ENCODE results near the gene VCAN. TPM values are rescaled to one million over a fixed set of nuclear protein-coding genes. Genes with fewer than 3 reads are reported as not detected.

Gene VCAN
- total and polyA plus RNA-seq, 8 donors: 1.5 to 184 (median 12.7) TPM

- Histone ChIP-seq H3K9me3 (no peaks in the 10 kb centered on the region), H3K4me1 (no peaks in the 10 kb centered on the region), H3K27ac (no peak overlapping the region), H3K36me3 (no peaks in the 10 kb centered on the region), H3K4me3 (no peak overlapping the region), H3K27me3 (no peaks in the 10 kb centered on the region)
- TF ChIP-seq, protein P1, sequence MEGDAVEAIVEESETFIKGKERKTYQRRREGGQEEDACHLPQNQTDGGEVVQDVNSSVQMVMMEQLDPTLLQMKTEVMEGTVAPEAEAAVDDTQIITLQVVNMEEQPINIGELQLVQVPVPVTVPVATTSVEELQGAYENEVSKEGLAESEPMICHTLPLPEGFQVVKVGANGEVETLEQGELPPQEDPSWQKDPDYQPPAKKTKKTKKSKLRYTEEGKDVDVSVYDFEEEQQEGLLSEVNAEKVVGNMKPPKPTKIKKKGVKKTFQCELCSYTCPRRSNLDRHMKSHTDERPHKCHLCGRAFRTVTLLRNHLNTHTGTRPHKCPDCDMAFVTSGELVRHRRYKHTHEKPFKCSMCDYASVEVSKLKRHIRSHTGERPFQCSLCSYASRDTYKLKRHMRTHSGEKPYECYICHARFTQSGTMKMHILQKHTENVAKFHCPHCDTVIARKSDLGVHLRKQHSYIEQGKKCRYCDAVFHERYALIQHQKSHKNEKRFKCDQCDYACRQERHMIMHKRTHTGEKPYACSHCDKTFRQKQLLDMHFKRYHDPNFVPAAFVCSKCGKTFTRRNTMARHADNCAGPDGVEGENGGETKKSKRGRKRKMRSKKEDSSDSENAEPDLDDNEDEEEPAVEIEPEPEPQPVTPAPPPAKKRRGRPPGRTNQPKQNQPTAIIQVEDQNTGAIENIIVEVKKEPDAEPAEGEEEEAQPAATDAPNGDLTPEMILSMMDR (IDR thresholded peaks at IDR 0.05): no peak
- TF ChIP-seq POLR2A (IDR thresholded peaks at IDR 0.05): no peak
- no peak for TF ChIP-seq POLR2AphosphoS5 (IDR thresholded peaks at IDR 0.05)
- no peak for TF ChIP-seq EP300 (IDR thresholded peaks at IDR 0.05)
- peak in 1 of 2 donors; percentile 28 for DNase-seq
- intact Hi-C loops (cut with DNase I; ENCODE audit: low total_unique reads): no loop called here
- 51 to 86% (median 82%) methylated on average over 1 of the region's 1 CpG for WGBS, 5 donors
These were observed 45.6 kb downstream of the VCAN start for GRCh38 chr5:83517072-83517687.

DNA sequence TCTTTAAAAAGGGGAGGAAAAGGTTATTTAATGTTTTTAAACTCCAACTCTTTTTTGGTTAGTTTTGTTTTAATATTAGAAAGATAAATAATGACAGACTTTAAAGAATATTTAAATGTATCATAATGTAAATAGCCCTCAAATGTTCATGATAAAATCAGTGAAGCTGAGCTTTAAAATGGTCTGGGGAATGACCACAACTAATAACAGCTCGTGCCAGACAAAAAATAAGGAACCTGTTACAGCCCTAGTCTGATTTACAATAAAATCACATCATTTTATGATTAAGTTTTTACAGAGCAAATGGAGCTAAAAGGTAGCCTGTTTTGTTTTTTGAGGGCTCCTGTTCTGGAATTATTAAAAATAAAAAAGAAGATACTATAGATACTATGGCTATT, 46.1 kb downstream of the VCAN start:
- no peak overlapping the region for H3K4me3 ChIP-seq
- no peaks in the 10 kb centered on the region for H3K36me3 ChIP-seq
- no peak for DNase-seq
- intact Hi-C loops (cut with DNase I; ENCODE audit: low total_unique reads): no loop called here
- H3K4me1 ChIP-seq: no peaks in the 10 kb centered on the region
- H3K9me3 ChIP-seq: no peaks in the 10 kb centered on the region
- no peak overlapping the region for H3K27ac ChIP-seq
- H3K27me3 ChIP-seq: no peaks in the 10 kb centered on the region
- 68 to 81% (median 76%) methylated on average over 1 of the region's 1 CpG for WGBS, 5 donors
- TF ChIP-seq POLR2AphosphoS5 (IDR thresholded peaks at IDR 0.05): no peak

- Histone ChIP-seq H3K4me3 (no peak overlapping the region), H3K27ac (no peak overlapping the region), H3K36me3 (no peaks in the 10 kb centered on the region), H3K9me3 (no peaks in the 10 kb centered on the region), H3K27me3 (no peaks in the 10 kb centered on the region), H3K4me1 (no peaks in the 10 kb centered on the region)
- TF ChIP-seq EP300 (IDR thresholded peaks at IDR 0.05) (no peak), POLR2AphosphoS5 (IDR thresholded peaks at IDR 0.05) (no peak), POLR2A (IDR thresholded peaks at IDR 0.05) (no peak)
- TF ChIP-seq, protein P1 (IDR thresholded peaks at IDR 0.05): no peak
- no peak for DNase-seq
- WGBS, 5 donors: 40 to 57% (median 48%) methylated on average over 3 of the region's 3 CpGs
- intact Hi-C loops (cut with DNase I; ENCODE audit: low total_unique reads): no loop called here
These were observed 46.9 kb downstream of the VCAN start for GRCh38 chr5:83518319-83519061.

GRCh38 chr5:83522446-83522845, 50.9 kb downstream of the VCAN start:
- Histone ChIP-seq H3K4me3 (no peak overlapping the region), H3K27ac (no peak overlapping the region), H3K4me1 (no peaks in the 10 kb centered on the region), H3K36me3 (no peaks in the 10 kb centered on the region), H3K9me3 (no peaks in the 10 kb centered on the region), H3K27me3 (no peaks in the 10 kb centered on the region)
- WGBS, 5 donors: 70 to 87% (median 78%) methylated on average over 2 of the region's 2 CpGs
- no peak for DNase-seq
- TF ChIP-seq POLR2AphosphoS5 (IDR thresholded peaks at IDR 0.05): no peak
- TF ChIP-seq EP300 (IDR thresholded peaks at IDR 0.05): no peak
- TF ChIP-seq, protein P1 (IDR thresholded peaks at IDR 0.05): no peak
- TF ChIP-seq POLR2A (IDR thresholded peaks at IDR 0.05): no peak
- intact Hi-C loops (cut with DNase I; ENCODE audit: low total_unique reads): no loop called here

GRCh38 chr5:83523929-83524328, 52.4 kb downstream of the VCAN start:
- Histone ChIP-seq H3K4me3 (no peak overlapping the region), H3K36me3 (no peaks in the 10 kb centered on the region), H3K27ac (no peak overlapping the region), H3K4me1 (no peaks in the 10 kb centered on the region), H3K9me3 (no peaks in the 10 kb centered on the region), H3K27me3 (no peaks in the 10 kb centered on the region)
- DNase-seq: no peak
- TF ChIP-seq, protein P1 (IDR thresholded peaks at IDR 0.05): no peak
- TF ChIP-seq POLR2AphosphoS5 (IDR thresholded peaks at IDR 0.05): no peak
- TF ChIP-seq POLR2A (IDR thresholded peaks at IDR 0.05): no peak
- no peak for TF ChIP-seq EP300 (IDR thresholded peaks at IDR 0.05)
- 88 to 93% (median 91%) methylated on average over 1 of the region's 1 CpG for WGBS, 5 donors
- intact Hi-C loops (cut with DNase I; ENCODE audit: low total_unique reads): no loop called here

Data from stomach (tissue), 9 donors.